SU-DHL-6 (cell line): ENCODE data around the gene MLLT10.

Experiments
- H2AFZ ChIP-seq: fragments of 200-600 bp; sonication (generic); 2 replicates; pipeline ENCODE4 v1.6.1; 2014; ENCODE audit warnings: low read depth, mild to moderate bottlenecking, moderate library complexity, mixed read lengths, antibody characterized with exemption, low read length; ENCODE audit not compliant: severe bottlenecking
- H3F3A ChIP-seq: fragments of 200-600 bp; shearing (Covaris generic); 2 replicates; pipeline ENCODE4 v1.6.0; 2016; ENCODE audit warnings: antibody characterized with exemption, mild to moderate bottlenecking; ENCODE audit not compliant: insufficient read depth
- H3K27ac ChIP-seq: fragments of 200-600 bp; sonication (generic); 2 replicates; pipeline ENCODE4 v1.5.1; 2016; ENCODE audit warnings: low read depth, mild to moderate bottlenecking, low read length, moderate library complexity, mixed read lengths
- H3K27me3 ChIP-seq: fragments of 200-600 bp; sonication (generic), shearing (Covaris generic); 2 replicates; pipeline ENCODE4 v1.6.0; 2014; ENCODE audit warnings: mild to moderate bottlenecking, low read length
- H3K36me3 ChIP-seq: fragments of 200-600 bp; sonication (generic); 2 replicates; pipeline ENCODE4 v1.6.1; 2014; ENCODE audit warnings: mild to moderate bottlenecking, low read length, mixed read lengths
- H3K4me2 ChIP-seq: fragments of 300-600, 200-600 bp; shearing (Covaris generic), sonication (generic); 2 replicates; pipeline ENCODE4 v1.6.0; 2014; ENCODE audit warnings: low read length, low read depth, mild to moderate bottlenecking; ENCODE audit not compliant: poor library complexity, severe bottlenecking
- H3K4me3 ChIP-seq: fragments of 200-600 bp; sonication (generic); 2 replicates; pipeline ENCODE4 v1.5.1; 2014; ENCODE audit warnings: antibody characterized with exemption, low read length, mild to moderate bottlenecking, mixed read lengths; ENCODE audit not compliant: insufficient read depth, poor library complexity, severe bottlenecking
- H3K79me2 ChIP-seq: fragments of 200-600 bp; sonication (generic); 2 replicates; pipeline ENCODE4 v1.6.1; 2014; ENCODE audit warnings: mild to moderate bottlenecking, low read length, moderate library complexity; ENCODE audit not compliant: insufficient read depth
- H3K9ac ChIP-seq: fragments of 200-600 bp; sonication (generic); 2 replicates; pipeline ENCODE4 v1.7.0; 2014; ENCODE audit warnings: mild to moderate bottlenecking, low read length
- H3K9me2 ChIP-seq: fragments of 200-600 bp; sonication (generic); replicated peaks from 2 replicates; pipeline ENCODE4 v1.6.1; 2014; ENCODE audit warnings: low read length; ENCODE audit not compliant: insufficient read depth
- H3K9me3 ChIP-seq: fragments of 200-600 bp; sonication (generic); 2 replicates; pipeline ENCODE4 v1.6.1; 2014; ENCODE audit warnings: low read length, mixed read lengths; ENCODE audit not compliant: insufficient read depth
- H4K20me1 ChIP-seq: fragments of 200-600 bp; sonication (generic); 2 replicates; pipeline ENCODE4 v1.6.1; 2014; ENCODE audit warnings: low read depth, mild to moderate bottlenecking, antibody characterized with exemption, low read length, moderate library complexity, mixed read lengths
- EZH2phosphoT487 ChIP-seq: fragments of 200-600 bp; sonication (generic), shearing (Covaris generic); conservative IDR thresholded peaks from 2 replicates; pipeline ENCODE4 v1.6.1; 2018; ENCODE audit warnings: mild to moderate bottlenecking, antibody characterized with exemption, low read length, moderate library complexity, mixed read lengths
- TF ChIP-seq, protein P1 (sequence below): fragments of 200-600 bp; sonication (generic); IDR thresholded peaks from one replicate; pipeline ENCODE4 v1.5.1; 2017; ENCODE audit warnings: antibody characterized with exemption, mild to moderate bottlenecking, low read length, moderate library complexity; ENCODE audit not compliant: insufficient read depth, poor library complexity, severe bottlenecking

Gene MLLT10

DNA sequence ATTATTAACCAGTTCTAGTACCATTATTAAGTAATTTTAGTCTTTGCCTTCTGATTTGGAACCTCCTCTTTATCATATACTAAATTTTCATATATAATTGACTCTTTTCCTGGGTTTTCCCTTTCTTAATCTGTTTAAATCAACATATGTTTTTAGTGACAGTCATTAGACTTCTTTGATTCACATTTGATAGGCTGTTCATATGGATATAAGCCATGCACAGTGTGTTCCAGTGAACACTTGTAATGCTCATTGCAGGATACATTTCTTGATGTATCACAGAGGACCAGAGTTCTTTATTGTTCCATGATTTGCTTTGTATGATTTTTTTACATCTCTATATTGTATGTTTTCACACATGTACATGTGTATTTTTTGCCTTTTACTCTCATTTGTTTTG, 114.0 kb downstream of the MLLT10 start:
- Histone ChIP-seq H3K4me2 (no peak overlapping the region), H2AFZ (no peak overlapping the region), H3K27ac (no peak overlapping the region), H3K27me3 (no peaks in the 10 kb centered on the region), H3K9ac (no peak overlapping the region), H3K9me3 (no peaks in the 10 kb centered on the region), H3K79me2 (peaks cover 36% of the 10 kb centered on the region), H3F3A (no peaks in the 10 kb centered on the region; the same call in 1 of the 2 replicates), H3K4me3 (no peak overlapping the region), H3K9me2 (no peaks in the 10 kb centered on the region), H4K20me1 (no peaks in the 10 kb centered on the region; the same call in 1 of the 2 replicates), H3K36me3 (0 out of 2 replicates have a peak, but pooled peaks cover 8% of the 10 kb centered on the region)
- no peak for TF ChIP-seq EZH2phosphoT487
- TF ChIP-seq, protein P1, sequence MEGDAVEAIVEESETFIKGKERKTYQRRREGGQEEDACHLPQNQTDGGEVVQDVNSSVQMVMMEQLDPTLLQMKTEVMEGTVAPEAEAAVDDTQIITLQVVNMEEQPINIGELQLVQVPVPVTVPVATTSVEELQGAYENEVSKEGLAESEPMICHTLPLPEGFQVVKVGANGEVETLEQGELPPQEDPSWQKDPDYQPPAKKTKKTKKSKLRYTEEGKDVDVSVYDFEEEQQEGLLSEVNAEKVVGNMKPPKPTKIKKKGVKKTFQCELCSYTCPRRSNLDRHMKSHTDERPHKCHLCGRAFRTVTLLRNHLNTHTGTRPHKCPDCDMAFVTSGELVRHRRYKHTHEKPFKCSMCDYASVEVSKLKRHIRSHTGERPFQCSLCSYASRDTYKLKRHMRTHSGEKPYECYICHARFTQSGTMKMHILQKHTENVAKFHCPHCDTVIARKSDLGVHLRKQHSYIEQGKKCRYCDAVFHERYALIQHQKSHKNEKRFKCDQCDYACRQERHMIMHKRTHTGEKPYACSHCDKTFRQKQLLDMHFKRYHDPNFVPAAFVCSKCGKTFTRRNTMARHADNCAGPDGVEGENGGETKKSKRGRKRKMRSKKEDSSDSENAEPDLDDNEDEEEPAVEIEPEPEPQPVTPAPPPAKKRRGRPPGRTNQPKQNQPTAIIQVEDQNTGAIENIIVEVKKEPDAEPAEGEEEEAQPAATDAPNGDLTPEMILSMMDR: no peak

DNA sequence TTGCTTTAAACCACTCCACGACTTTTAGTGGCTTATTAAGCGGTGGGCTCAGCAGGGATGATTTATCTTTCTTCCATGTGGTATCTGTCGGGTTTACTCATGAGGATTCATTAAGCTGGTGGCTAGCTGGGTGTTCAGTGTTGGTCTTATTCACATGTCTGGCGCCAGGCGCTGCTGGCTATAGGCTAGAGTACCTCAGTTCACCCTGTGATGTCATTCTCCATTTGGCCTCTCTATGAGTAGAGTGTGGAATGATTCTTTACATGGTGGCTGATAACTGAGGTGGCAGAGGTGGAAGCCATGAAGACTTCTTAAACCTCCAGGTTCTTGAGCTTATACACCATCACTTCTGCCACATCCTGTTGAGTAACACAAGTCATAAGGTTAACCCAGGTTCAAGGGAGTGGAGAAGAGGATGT, 115.4 kb downstream of the MLLT10 start:
- H2AFZ ChIP-seq: no peak overlapping the region
- H3K27ac ChIP-seq: no peak overlapping the region
- H4K20me1 ChIP-seq: no peaks in the 10 kb centered on the region; the same call in 1 of the 2 replicates
- no peaks in the 10 kb centered on the region for H3F3A ChIP-seq
- TF ChIP-seq, protein P1: no peak
- TF ChIP-seq EZH2phosphoT487: no peak
- H3K9me3 ChIP-seq: no peaks in the 10 kb centered on the region
- H3K27me3 ChIP-seq: no peaks in the 10 kb centered on the region
- 0 out of 2 replicates have a peak, but pooled peaks cover 8% of the 10 kb centered on the region for H3K36me3 ChIP-seq
- no peak overlapping the region for H3K4me2 ChIP-seq
- H3K9ac ChIP-seq: no peak overlapping the region
- no peaks in the 10 kb centered on the region for H3K9me2 ChIP-seq
- H3K79me2 ChIP-seq: peaks cover 40% of the 10 kb centered on the region
- no peak overlapping the region for H3K4me3 ChIP-seq

DNA sequence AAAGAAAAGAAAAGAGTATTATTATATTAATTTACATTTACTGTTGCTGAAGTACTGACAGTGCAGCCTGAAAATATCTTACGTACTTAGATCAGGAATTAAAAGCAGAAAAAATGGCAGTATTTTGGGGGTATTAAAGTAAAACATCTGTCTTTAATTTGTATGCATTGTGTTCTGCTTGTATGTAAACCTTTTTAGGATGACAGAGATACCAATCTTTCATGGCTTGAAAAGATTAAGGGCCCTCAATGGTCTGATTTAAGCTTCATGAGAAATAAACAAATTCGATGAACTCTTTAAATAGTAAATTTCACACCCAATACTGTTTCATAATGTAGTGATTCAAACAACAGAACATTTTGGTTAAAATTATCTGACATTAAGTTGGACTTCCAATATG, 116.3 kb downstream of the MLLT10 start:
- no peaks in the 10 kb centered on the region; the same call in 1 of the 2 replicates for H4K20me1 ChIP-seq
- H3K4me3 ChIP-seq: no peak overlapping the region
- H3K9me2 ChIP-seq: no peaks in the 10 kb centered on the region
- no peak overlapping the region for H3K4me2 ChIP-seq
- no peaks in the 10 kb centered on the region for H3F3A ChIP-seq
- H3K27me3 ChIP-seq: no peaks in the 10 kb centered on the region
- H3K9me3 ChIP-seq: no peaks in the 10 kb centered on the region
- H2AFZ ChIP-seq: no peak overlapping the region
- TF ChIP-seq, protein P1: no peak
- H3K79me2 ChIP-seq: peaks cover 37% of the 10 kb centered on the region
- H3K36me3 ChIP-seq: 0 out of 2 replicates have a peak, but pooled peaks cover 7% of the 10 kb centered on the region
- no peak overlapping the region for H3K9ac ChIP-seq
- H3K27ac ChIP-seq: no peak overlapping the region
